ENCODE results near the gene ALDOC.

DNA sequence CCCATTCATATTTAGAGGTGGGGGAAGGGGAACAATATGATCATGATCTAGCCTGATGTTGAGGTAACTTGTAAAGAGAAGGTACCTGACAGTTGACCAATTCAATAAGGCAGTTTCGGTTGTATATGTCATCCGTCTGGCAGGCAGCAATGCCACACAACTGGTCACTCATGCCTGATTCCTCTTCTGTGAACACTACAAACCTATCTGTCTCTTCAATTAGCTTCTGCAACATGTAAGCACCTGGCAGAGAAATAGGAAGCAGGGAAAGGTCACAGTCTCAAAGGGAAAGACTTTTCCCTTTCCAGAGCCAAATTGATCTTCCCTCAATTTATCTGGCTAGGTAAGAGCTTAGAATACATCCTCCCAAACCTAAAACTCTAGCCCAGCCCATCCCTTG, 47.5 kb upstream of the ALDOC start:
- no peak for TF ChIP-seq POLR2AphosphoS5 (IDR thresholded peaks at IDR 0.05)
- TF ChIP-seq CTCF (IDR thresholded peaks at IDR 0.05), result no peak

Measured in sigmoid colon (tissue), 4 donors.